Jurkat, Clone E6-1 (cell line): ENCODE measurements around the gene ALOX15B.

ENCODE experiments used
- DNase-seq: peaks from one replicate; pipeline ENCODE4 v3.0.0-alpha.2; 2011; ENCODE audit warnings: low read depth, low spot score
- H3K4me3 ChIP-seq: 2 replicates; pipeline ENCODE4 v1.5.1; 2011; ENCODE audit warnings: mild to moderate bottlenecking, low read length, control low read depth, moderate library complexity

The ALOX15B gene

GRCh38 chr17:8096541-8096940 is 57.7 kb downstream of the ALOX15B start:
- no peak for DNase-seq
- H3K4me3 ChIP-seq: no peak overlapping the region
